Colonic mucosa (tissue), 4 donors: Measurements from ENCODE around the gene FCGR2B. TPM values are rescaled to one million over a fixed set of nuclear protein-coding genes. Genes with fewer than 3 reads are reported as not detected.
"Not testable (repeated sequence)": the region's sequence is repeated elsewhere in the genome, so short reads cannot be mapped to it uniquely, and the experiment has no call there.

Experiments used
- DNase-seq: peaks from one replicate; pipeline ENCODE4 v3.0.0-alpha.2; 2020
- H3K27ac ChIP-seq: fragments of 200-600 bp; one replicate; pipeline ENCODE4 v1.8.0; 2021
- H3K27me3 ChIP-seq: fragments of 200-600 bp; one replicate; pipeline ENCODE4 v1.8.0; 2021
- H3K36me3 ChIP-seq: fragments of 200-600 bp; one replicate; pipeline ENCODE4 v1.8.0; 2021
- H3K4me1 ChIP-seq: fragments of 200-600 bp; one replicate; pipeline ENCODE4 v1.8.0; 2021; ENCODE audit warnings: mild to moderate bottlenecking
- H3K4me3 ChIP-seq: fragments of 200-600 bp; one replicate; pipeline ENCODE4 v1.8.0; 2021
- H3K9ac ChIP-seq, 2 donors: one replicate each; pipeline ENCODE4 v1.7.0; 2013; ENCODE audit warnings: control low read depth in 2 of 2, low read depth in 2 of 2, low read length in 2 of 2
- H3K9me3 ChIP-seq: fragments of 200-600 bp; one replicate; pipeline ENCODE4 v1.8.0; 2021
- CTCF ChIP-seq: fragments of 200-600 bp; IDR thresholded peaks from one replicate; pipeline ENCODE4 v1.8.0; 2022; ENCODE audit warnings: antibody characterized with exemption, mild to moderate bottlenecking
- intact Hi-C: fragments of 100-400 bp; cut with DNase I; formaldehyde crosslinking; loops from one replicate; pipeline ENCODE4 v1.14.1; 2022
- total RNA-seq, 2 donors: library from RNA; stranded (reverse); fragmentation: NEBNext Ultra II Directional in 1 of 2; extraction: Animal tissue kit (Norgen Biotek cat#: 25700) in 1 of 2; gene quantifications; one replicate each; pipeline ENCODE4 v1.2.1, GENCODE V29; 2021
- donor health status: healthy.
- donor health status: DM: no; HTN: no; CAD: no.
- donor health status: DM: no; HTN: no; CAD: no.

The FCGR2B gene
- total RNA-seq, 2 donors from 2014 or later, result 1.3 to 8.9 TPM

GRCh38 chr1:161691846-161692245 lies 28.9 kb downstream of the FCGR2B start:
- DNase-seq, result no peak
- no peak for TF ChIP-seq CTCF
- intact Hi-C loops, result no loop called here
- Histone ChIP-seq H3K36me3 (no peaks in the 10 kb centered on the region), H3K9me3 (no peaks in the 10 kb centered on the region), H3K9ac (no peak overlapping the region), H3K4me3 (no peak overlapping the region), H3K27ac (no peak overlapping the region), H3K27me3 (no peaks in the 10 kb centered on the region), H3K4me1 (no peaks in the 10 kb centered on the region)

GRCh38 chr1:161693020-161693712 lies 30.2 kb downstream of the FCGR2B start:
- H3K36me3 ChIP-seq, H3K27me3 ChIP-seq, DNase-seq, H3K27ac ChIP-seq, intact Hi-C loops, H3K9ac ChIP-seq, H3K4me1 ChIP-seq, H3K4me3 ChIP-seq, H3K9me3 ChIP-seq: not testable (repeated sequence)

- H3K4me1 ChIP-seq, H3K27me3 ChIP-seq, intact Hi-C loops, H3K4me3 ChIP-seq, H3K27ac ChIP-seq, DNase-seq, H3K9me3 ChIP-seq, H3K9ac ChIP-seq, H3K36me3 ChIP-seq: not testable (repeated sequence)
Observed at GRCh38 chr1:161698302-161698701, 35.4 kb downstream of the FCGR2B start.

- Histone ChIP-seq H3K27me3 (no peaks in the 10 kb centered on the region), H3K4me1 (no peaks in the 10 kb centered on the region), H3K9ac (no peak overlapping the region), H3K9me3 (no peaks in the 10 kb centered on the region), H3K36me3 (no peaks in the 10 kb centered on the region), H3K27ac (no peak overlapping the region), H3K4me3 (no peak overlapping the region)
- DNase-seq, result peak; percentile 58
- intact Hi-C loops, result no loop called here
- TF ChIP-seq CTCF, result no peak
Observed at GRCh38 chr1:161702250-161702649, 39.3 kb downstream of the FCGR2B start.

- Histone ChIP-seq H3K36me3 (no peaks in the 10 kb centered on the region), H3K9me3 (no peaks in the 10 kb centered on the region), H3K27ac (no peak overlapping the region), H3K27me3 (no peaks in the 10 kb centered on the region), H3K4me3 (no peak overlapping the region), H3K9ac (no peak overlapping the region), H3K4me1 (no peaks in the 10 kb centered on the region)
- no peak for TF ChIP-seq CTCF
- intact Hi-C loops, result no loop called here
- no peak for DNase-seq
Observed at GRCh38 chr1:161705537-161705936, 42.6 kb downstream of the FCGR2B start.

GRCh38 chr1:161706113-161706481 lies 43.2 kb downstream of the FCGR2B start:
- intact Hi-C loops, result no loop called here
- no peak overlapping the region for H3K9ac ChIP-seq

More at GRCh38 chr1:161706113-161706481, 43.2 kb downstream of the FCGR2B start:
- H3K27ac ChIP-seq, result no peak overlapping the region
- H3K36me3 ChIP-seq, result no peaks in the 10 kb centered on the region
- no peak overlapping the region for H3K4me3 ChIP-seq
- TF ChIP-seq CTCF, result no peak
- DNase-seq, result no peak
- H3K9me3 ChIP-seq, result no peaks in the 10 kb centered on the region
- H3K27me3 ChIP-seq, result no peaks in the 10 kb centered on the region
- no peaks in the 10 kb centered on the region for H3K4me1 ChIP-seq
